ENCODE measurements around the gene MCC. TPM values are rescaled to one million over a fixed set of nuclear protein-coding genes. Genes with fewer than 3 reads are reported as not detected.

Gene MCC
- total and polyA plus RNA-seq, 2 of the 4 experiments (the other 2 are of a cell fraction), result 5.0 to 20.6 TPM

DNA sequence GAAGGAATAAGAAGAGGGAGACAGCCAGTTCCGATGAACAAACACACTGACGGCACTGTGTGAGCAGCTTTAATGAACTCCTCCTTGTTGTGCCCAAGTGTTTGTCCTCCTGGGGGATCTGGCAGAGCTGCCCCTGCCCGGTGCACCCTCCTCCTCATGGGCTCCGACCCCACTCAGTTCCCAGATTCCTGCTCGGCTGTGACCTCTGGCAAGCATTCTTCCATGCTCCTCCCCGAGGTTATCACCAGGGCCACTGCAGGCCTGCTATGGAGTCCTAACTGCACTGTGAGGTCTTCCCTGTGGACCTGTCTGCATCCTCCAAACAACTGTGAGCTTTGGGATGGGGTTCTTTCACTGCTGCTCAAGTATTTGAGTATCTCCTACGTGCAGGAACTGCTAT lies 369.5 kb downstream of the MCC start:
- DNase-seq, result no peak
- Histone ChIP-seq H3K79me1 (ENCODE audit: low read depth in 1 of 2, low read length in 2 of 2) (peaks cover 3 to 9% of the 10 kb centered on the region in 2 experiments; a peak in 3 of 4 replicates), H3K23ac (ENCODE audit: low read depth, low read length) (no peak overlapping the region), H3K4me2 (ENCODE audit: low read depth, low read length) (no peak overlapping the region), H4K20me1 (ENCODE audit: insufficient read depth, low read length) (peaks cover 4% of the 10 kb centered on the region; the same call in 1 of the 2 replicates), H4K5ac (ENCODE audit: low read depth, low read length) (no peak overlapping the region), H2BK15ac (ENCODE audit: low read depth, low read length) (no peak overlapping the region), H3K4me3 (ENCODE audit: insufficient read depth, low read depth, low read length) (no peak overlapping the region), H3K18ac (ENCODE audit: low read depth, low read length) (no peak overlapping the region), H3K56ac (ENCODE audit: extremely low read depth, insufficient read depth, low read length) (no peak overlapping the region), H2AFZ (replicated peaks; ENCODE audit: low read length, poor library complexity) (no peak overlapping the region), H2AK5ac (ENCODE audit: low read depth, low read length) (no peak overlapping the region), H3K9ac (ENCODE audit: low read depth, low read length) (no peak overlapping the region), H3K27ac (ENCODE audit: insufficient read depth, low read length) (no peak overlapping the region), H3K14ac (replicated peaks; ENCODE audit: low read depth, low read length) (peak overlapping the region; percentile 25; the same call in 1 of the 2 replicates), H2BK20ac (ENCODE audit: low read depth, low read length) (no peak overlapping the region), H2BK5ac (ENCODE audit: low read depth, low read length, poor library complexity, severe bottlenecking) (no peak overlapping the region), H4K8ac (ENCODE audit: low read depth in 2 of 2, low read length in 2 of 2) (no peak overlapping the region), H3K9me1 (ENCODE audit: insufficient read depth, low read length) (peaks cover 10% of the 10 kb centered on the region), H4K91ac (ENCODE audit: insufficient read depth, low read depth, low read length) (no peak overlapping the region; the same call in 1 of the 2 replicates), H3K9me3 (ENCODE audit: control insufficient read depth, insufficient read depth, low read length) (no peaks in the 10 kb centered on the region; the same call in 1 of the 2 replicates), H3K27me3 (ENCODE audit: control insufficient read depth, insufficient read depth, low read length) (no peaks in the 10 kb centered on the region), H3K36me3 (ENCODE audit: control insufficient read depth, insufficient read depth, low read length) (peaks cover 16% of the 10 kb centered on the region), H2BK120ac (ENCODE audit: low read depth, low read length) (no peak overlapping the region), H3K4me1 (ENCODE audit: control insufficient read depth, insufficient read depth, low read length) (peaks cover 18% of the 10 kb centered on the region), H3K4ac (ENCODE audit: low read depth, low read length) (no peak overlapping the region), H2AK9ac (replicated peaks; ENCODE audit: low read depth, low read length, poor library complexity) (no peak overlapping the region)
- no TSS peak for BruUV-seq (replicated peaks)
- intact Hi-C loops (cut with micrococcal nuclease), result no loop called here
- ChIA-PET CTCF (interaction anchor here (0.6 kb wide), 1 partner anchor 14 kb away, joined by 3 read pairs; no protein-coding TSS in a partner anchor), POLR2A (ENCODE audit: unreplicated experiment) (no interaction called here)
- TF ChIP-seq FOS (IDR thresholded peaks at IDR 0.05; ENCODE audit: low read depth, low read length), result no peak
- TF ChIP-seq RAD21 (IDR thresholded peaks at IDR 0.05; ENCODE audit: low read length), result no peak
- TF ChIP-seq, protein P1, sequence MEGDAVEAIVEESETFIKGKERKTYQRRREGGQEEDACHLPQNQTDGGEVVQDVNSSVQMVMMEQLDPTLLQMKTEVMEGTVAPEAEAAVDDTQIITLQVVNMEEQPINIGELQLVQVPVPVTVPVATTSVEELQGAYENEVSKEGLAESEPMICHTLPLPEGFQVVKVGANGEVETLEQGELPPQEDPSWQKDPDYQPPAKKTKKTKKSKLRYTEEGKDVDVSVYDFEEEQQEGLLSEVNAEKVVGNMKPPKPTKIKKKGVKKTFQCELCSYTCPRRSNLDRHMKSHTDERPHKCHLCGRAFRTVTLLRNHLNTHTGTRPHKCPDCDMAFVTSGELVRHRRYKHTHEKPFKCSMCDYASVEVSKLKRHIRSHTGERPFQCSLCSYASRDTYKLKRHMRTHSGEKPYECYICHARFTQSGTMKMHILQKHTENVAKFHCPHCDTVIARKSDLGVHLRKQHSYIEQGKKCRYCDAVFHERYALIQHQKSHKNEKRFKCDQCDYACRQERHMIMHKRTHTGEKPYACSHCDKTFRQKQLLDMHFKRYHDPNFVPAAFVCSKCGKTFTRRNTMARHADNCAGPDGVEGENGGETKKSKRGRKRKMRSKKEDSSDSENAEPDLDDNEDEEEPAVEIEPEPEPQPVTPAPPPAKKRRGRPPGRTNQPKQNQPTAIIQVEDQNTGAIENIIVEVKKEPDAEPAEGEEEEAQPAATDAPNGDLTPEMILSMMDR (conservative IDR thresholded peaks at IDR 0.05; ENCODE audit: low read depth, low read length), result no peak
- no peak for TF ChIP-seq POLR2A (IDR thresholded peaks at IDR 0.05; ENCODE audit: low read depth, low read length)
- TF ChIP-seq, protein P2, sequence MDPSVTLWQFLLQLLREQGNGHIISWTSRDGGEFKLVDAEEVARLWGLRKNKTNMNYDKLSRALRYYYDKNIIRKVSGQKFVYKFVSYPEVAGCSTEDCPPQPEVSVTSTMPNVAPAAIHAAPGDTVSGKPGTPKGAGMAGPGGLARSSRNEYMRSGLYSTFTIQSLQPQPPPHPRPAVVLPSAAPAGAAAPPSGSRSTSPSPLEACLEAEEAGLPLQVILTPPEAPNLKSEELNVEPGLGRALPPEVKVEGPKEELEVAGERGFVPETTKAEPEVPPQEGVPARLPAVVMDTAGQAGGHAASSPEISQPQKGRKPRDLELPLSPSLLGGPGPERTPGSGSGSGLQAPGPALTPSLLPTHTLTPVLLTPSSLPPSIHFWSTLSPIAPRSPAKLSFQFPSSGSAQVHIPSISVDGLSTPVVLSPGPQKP (IDR thresholded peaks at IDR 0.05; ENCODE audit: borderline replicate concordance, low read depth, low read length), result no peak
- TF ChIP-seq SMC3 (IDR thresholded peaks at IDR 0.05; ENCODE audit: low read depth, low read length), result no peak
- TF ChIP-seq RCOR1 (IDR thresholded peaks at IDR 0.05; ENCODE audit: insufficient replicate concordance, low read length), result no peak
- TF ChIP-seq NFE2L2 (IDR thresholded peaks at IDR 0.05; ENCODE audit: low read depth, low read length), result no peak
- no peak for TF ChIP-seq MAZ (IDR thresholded peaks at IDR 0.05; ENCODE audit: borderline replicate concordance, low read depth, low read length)
- ATAC-seq (ENCODE audit: low read depth), result no peak
- dilution Hi-C loops (cut with HindIII; ENCODE audit: low sequenced_read_pairs, unreplicated experiment), result no loop called here
- in situ Hi-C loops (cut with MboI; ENCODE audit: low sequenced_read_pairs), result no loop called here
- WGBS, 2 experiments (ENCODE audit: extremely low coverage in 2 of 2, insufficient read length in 1 of 2), result 75% methylated on average over 2 of the region's 7 CpGs; no CpG with 5 or more reads in 1 of the 2 experiments
